RWPE1 (cell line): ENCODE results near the gene ADGRB3.
"Not testable (repeated sequence)": the region's sequence is repeated elsewhere in the genome, so short reads cannot be mapped to it uniquely, and the experiment has no call there.

Source experiments
- CTCF ChIA-PET: fragments of 350-600 bp; sonication (Branson Sonifier 250); formaldehyde crosslinking; extraction: SDS; loops from one replicate; lab custom pipeline; 2021; lab: Yijun Ruan, JAX
- POLR2A ChIA-PET: fragments of 400-600 bp; formaldehyde crosslinking; extraction: SDS; loops from one replicate; lab custom pipeline; 2020; ENCODE audit warnings: antibody characterized with exemption; ENCODE audit not compliant: low non-redundant PET; lab: Yijun Ruan, JAX
- DNase-seq: peaks from one replicate; pipeline ENCODE4 v3.0.0; 2012; ENCODE audit warnings: low spot score
- H3K27ac ChIP-seq: fragments of 450-650 bp; 2 replicates; pipeline ENCODE4 v1.5.1; 2017
- CTCF ChIP-seq: fragments of 450-650 bp; conservative IDR thresholded peaks from 2 replicates; pipeline ENCODE4 v1.5.1; 2017; ENCODE audit warnings: low read depth, mild to moderate bottlenecking

ADGRB3 gene

GRCh38 chr6:68743099-68743498 lies 108.0 kb downstream of the ADGRB3 start:
- no peak overlapping the region for H3K27ac ChIP-seq
- DNase-seq = no peak
- ChIA-PET POLR2A (no interaction called here), CTCF (no interaction called here)
- TF ChIP-seq CTCF = no peak

- H3K27ac ChIP-seq, POLR2A ChIA-PET, CTCF ChIA-PET, DNase-seq: not testable (repeated sequence)
Observed at GRCh38 chr6:68744376-68744775, 109.3 kb downstream of the ADGRB3 start.

GRCh38 chr6:68746376-68746775 lies 111.3 kb downstream of the ADGRB3 start:
- POLR2A ChIA-PET = no interaction called here
- H3K27ac ChIP-seq = no peak overlapping the region
- CTCF ChIA-PET = no interaction called here
- TF ChIP-seq CTCF = no peak
- DNase-seq = no peak

- no peak for TF ChIP-seq CTCF
- POLR2A ChIA-PET = no interaction called here
- DNase-seq = no peak
- CTCF ChIA-PET = no interaction called here
- H3K27ac ChIP-seq = no peak overlapping the region
Observed at GRCh38 chr6:68747110-68747790, 112.2 kb downstream of the ADGRB3 start.

- POLR2A ChIA-PET, CTCF ChIA-PET: not testable (repeated sequence)
Observed at GRCh38 chr6:68747832-68748231, 112.8 kb downstream of the ADGRB3 start.

GRCh38 chr6:68754681-68755213 lies 119.7 kb downstream of the ADGRB3 start:
- CTCF ChIA-PET = interaction anchor here (0.7 kb wide), 1 partner anchor 115 kb away, joined by 3 read pairs; no protein-coding TSS in a partner anchor

More at GRCh38 chr6:68747832-68748231, 112.8 kb downstream of the ADGRB3 start:
- not testable (repeated sequence) for DNase-seq, H3K27ac ChIP-seq

More at GRCh38 chr6:68754681-68755213, 119.7 kb downstream of the ADGRB3 start:
- no peak for TF ChIP-seq CTCF
- H3K27ac ChIP-seq = no peak overlapping the region
- no peak for DNase-seq
- POLR2A ChIA-PET = no interaction called here
